Fibroblast of skin of scalp (primary cell): Measurements from ENCODE around the gene OR1I1.

ENCODE experiments used
- DNase-seq: peaks from one replicate; pipeline ENCODE4 v3.0.0-alpha.2; 2013

The OR1I1 gene

GRCh38 chr19:15099017-15099582 lies 17.1 kb downstream of the OR1I1 start:
- no peak for DNase-seq

- DNase-seq = peak; percentile 36
Observed at GRCh38 chr19:15101479-15102082, 19.6 kb downstream of the OR1I1 start.

- no peak for DNase-seq
Observed at GRCh38 chr19:15104003-15104402, 22.0 kb downstream of the OR1I1 start.

GRCh38 chr19:15104411-15104810 lies 22.4 kb downstream of the OR1I1 start:
- no peak for DNase-seq

GRCh38 chr19:15105044-15105443 lies 23.0 kb downstream of the OR1I1 start:
- DNase-seq = no peak

GRCh38 chr19:15107061-15108010 lies 25.3 kb downstream of the OR1I1 start, which contains the start of gene SYDE1:
Gene SYDE1 (plus strand): TSS chr19:15107401. CDS start chr19:15107434, 33 bp downstream.
- DNase-seq = peak; percentile 94

- DNase-seq = peak; percentile 38
Observed at GRCh38 chr19:15108145-15108844, 26.3 kb downstream of the OR1I1 start.

- no peak for DNase-seq
Observed at GRCh38 chr19:15108845-15109767, 27.1 kb downstream of the OR1I1 start.

GRCh38 chr19:15109768-15110417 lies 27.9 kb downstream of the OR1I1 start:
- no peak for DNase-seq

GRCh38 chr19:15110418-15110815 lies 28.4 kb downstream of the OR1I1 start:
- no peak for DNase-seq

- DNase-seq = no peak
Observed at GRCh38 chr19:15111758-15112157, 29.7 kb downstream of the OR1I1 start.

- no peak for DNase-seq
Observed at GRCh38 chr19:15112385-15112784, 30.4 kb downstream of the OR1I1 start.

GRCh38 chr19:15113245-15114152 lies 31.5 kb downstream of the OR1I1 start:
- DNase-seq = no peak

GRCh38 chr19:15114153-15114540 lies 32.1 kb downstream of the OR1I1 start:
- DNase-seq = peak; percentile 30

- DNase-seq = peak; percentile 36
Observed at GRCh38 chr19:15115080-15115479, 33.1 kb downstream of the OR1I1 start.

- DNase-seq = no peak
Observed at GRCh38 chr19:15115762-15116615, 34.0 kb downstream of the OR1I1 start.

- no peak for DNase-seq
Observed at GRCh38 chr19:15116856-15117255, 34.8 kb downstream of the OR1I1 start.

- no peak for DNase-seq
Observed at GRCh38 chr19:15118248-15118647, 36.2 kb downstream of the OR1I1 start.
